GM12878 (cell line): ENCODE measurements around the gene AKT3. TPM values are rescaled to one million over a fixed set of nuclear protein-coding genes. Genes with fewer than 3 reads are reported as not detected.

Source experiments
- ATAC-seq: fragments of 200-7000 bp; cut with Tn5 transposase; 3 replicates; pipeline ENCODE4 v1.9.1; 2020; ENCODE audit warnings: mild to moderate bottlenecking, moderate library complexity
- BruUV-seq: library from RNA; stranded (reverse); fragments of 400-500 nt; replicated peaks from 2 replicates; lab custom pipeline; 2021; lab: Mats Ljungman, UMichigan
- CTCF ChIA-PET: fragments of 300-600 bp; sonication (Branson Sonifier 250); formaldehyde crosslinking; extraction: SDS; loops from one replicate; lab custom pipeline; 2021; ENCODE audit warnings: inconsistent platforms; lab: Yijun Ruan, JAX
- POLR2A ChIA-PET: fragments of 350-600 bp; formaldehyde crosslinking; extraction: SDS; loops from one replicate; lab custom pipeline; 2021; ENCODE audit warnings: inconsistent platforms; lab: Charles Lee
- RAD21 ChIA-PET: fragments of 300-600 bp; sonication (Branson Sonifier 250); formaldehyde crosslinking; loops from one replicate; lab custom pipeline; 2023; ENCODE audit warnings: antibody characterized with exemption; ENCODE audit not compliant: unreplicated experiment; lab: Charles Lee
- SMC1A ChIA-PET: fragments of 300-600 bp; sonication (Branson Sonifier 250); formaldehyde crosslinking; loops from one replicate; lab custom pipeline; 2023; ENCODE audit not compliant: unreplicated experiment, uncharacterized antibody; lab: Charles Lee
- DNase-seq: peaks from one replicate; pipeline ENCODE4 v3.0.0-alpha.2; 2011; ENCODE audit warnings: low read depth, low spot score
- FAIRE-seq: peaks from 3 replicates; lab custom pipeline; 2011; peaks lifted over from hg19 to GRCh38; lab: Jason Lieb, UNC
- H2AFZ ChIP-seq: 2 replicates; pipeline ENCODE4 v1.6.0; 2011; ENCODE audit warnings: low read depth, low read length, control low read depth; ENCODE audit not compliant: control insufficient read depth
- H3K27ac ChIP-seq: 2 replicates; pipeline ENCODE4 v1.5.1; 2011; ENCODE audit warnings: control low read depth; ENCODE audit not compliant: control insufficient read depth, insufficient read depth
- H3K27me3 ChIP-seq, 2 experiments: replicated peaks in 1 of 2; 2 replicates each; pipeline versions ENCODE4 v1.6.0 to v1.6.1; 2011; ENCODE audit warnings: low read length in 1 of 2; ENCODE audit not compliant: control insufficient read depth in 2 of 2, insufficient read depth in 2 of 2
- H3K36me3 ChIP-seq, 2 experiments: 2 replicates each; pipeline ENCODE4 v1.5.1; 2011; ENCODE audit warnings: low read length in 1 of 2; ENCODE audit not compliant: control insufficient read depth in 2 of 2, insufficient read depth in 2 of 2
- H3K4me1 ChIP-seq: 2 replicates; pipeline ENCODE4 v1.6.1; 2011; ENCODE audit warnings: mild to moderate bottlenecking, low read length, moderate library complexity, mixed read lengths; ENCODE audit not compliant: control insufficient read depth, insufficient read depth
- H3K4me2 ChIP-seq: 2 replicates; pipeline ENCODE4 v1.6.0; 2011; ENCODE audit warnings: control low read depth; ENCODE audit not compliant: control insufficient read depth, insufficient read depth
- H3K4me3 ChIP-seq: fragments of 200-600 bp; sonication (generic); 2 replicates; pipeline ENCODE4 v1.5.1; 2016
- H3K79me2 ChIP-seq: 2 replicates; pipeline ENCODE4 v1.6.0; 2011; ENCODE audit warnings: low read length; ENCODE audit not compliant: control insufficient read depth, insufficient read depth
- H3K9ac ChIP-seq: 2 replicates; pipeline ENCODE4 v1.8.0; 2011; ENCODE audit warnings: low read length, control low read depth, mixed read lengths; ENCODE audit not compliant: control insufficient read depth, insufficient read depth
- H3K9me3 ChIP-seq: replicated peaks from 3 replicates; pipeline ENCODE4 v1.5.1; 2011; ENCODE audit warnings: mild to moderate bottlenecking, low read length; ENCODE audit not compliant: control insufficient read depth, insufficient read depth
- H4K20me1 ChIP-seq: 2 replicates; pipeline ENCODE4 v1.6.0; 2011; ENCODE audit not compliant: control insufficient read depth, insufficient read depth
- CREM ChIP-seq: IDR thresholded peaks from 2 replicates; pipeline ENCODE4 v1.6.1; 2014; ENCODE audit warnings: antibody characterized with exemption, low read depth
- IKZF1 ChIP-seq: fragments of 450-650 bp; conservative IDR thresholded peaks from 2 replicates; pipeline ENCODE4 v1.6.1; 2017; ENCODE audit warnings: antibody characterized with exemption, mild to moderate bottlenecking
- MEF2A ChIP-seq: IDR thresholded peaks from 2 replicates; pipeline ENCODE4 v1.6.1; 2011; ENCODE audit warnings: low read depth, mild to moderate bottlenecking, low read length, moderate library complexity; ENCODE audit not compliant: insufficient read depth
- RELA ChIP-seq: fragments of 450-650 bp; IDR thresholded peaks from 2 replicates; pipeline ENCODE4 v1.8.0; 2014; ENCODE audit warnings: borderline replicate concordance; ENCODE audit not compliant: partially characterized antibody
- STAT3 ChIP-seq: IDR thresholded peaks from 2 replicates; pipeline ENCODE4 v1.6.1; 2011; ENCODE audit warnings: low read depth, low read length, improper control_type of control experiment
- TCF12 ChIP-seq: IDR thresholded peaks from 2 replicates; pipeline ENCODE4 v1.6.1; 2011; ENCODE audit warnings: low read depth, mild to moderate bottlenecking, low read length
- ZNF622 ChIP-seq: fragments of 450-650 bp; IDR thresholded peaks from 2 replicates; pipeline ENCODE4 v1.6.1; 2017; ENCODE audit warnings: mild to moderate bottlenecking, inconsistent platforms
- WGBS: methylation state at CpG from one replicate; pipeline ENCODE4 v1.1.6; 2016; ENCODE audit warnings: low lambda C conversion rate; ENCODE audit not compliant: insufficient replicate concordance, insufficient coverage; ENCODE audit errors: missing lambda C conversion rate; 5-methylcytosine and 5-hydroxymethylcytosine counted together
- in situ Hi-C: fragments of 300-500 bp; cut with MboI; formaldehyde crosslinking; loops from 9 replicates; pipeline ENCODE4 v1.14.3; 2018; ENCODE audit warnings: mixed read lengths
- intact Hi-C: fragments of 100-400 bp; cut with micrococcal nuclease; formaldehyde crosslinking; loops from one replicate; pipeline ENCODE4 v1.14.2; 2022; ENCODE audit not compliant: unreplicated experiment
- polyA plus RNA-seq, 11 experiments: library from polyadenylated mRNA; depleted of rRNA in 4 of 11; unstranded in 6 of 11; stranded (reverse) in 5 of 11; fragments of >200 nt; fragmentation: Nextera tagmentation in 4 of 11; fragmentation: Illumina TruSeq in 1 of 11; extraction: Ambion mirVana in 4 of 11; extraction: Trizol in 1 of 11; gene quantifications; 1 replicate in 1 of 11; 2 replicates in 10 of 11; pipeline versions ENCODE4 v1.2.1 to v1.2.3, GENCODE V29; 2011 to 2016; ENCODE audit warnings: inconsistent platforms in 2 of 11, missing spikeins in 2 of 11, low read depth in 1 of 11
- total RNA-seq, 4 experiments: library from RNA; depleted of rRNA in 3 of 4; stranded (reverse); fragments of >200 nt in 3 of 4; fragmentation: Illumina TruSeq in 1 of 4; extraction: Trizol in 1 of 4; gene quantifications; 2 replicates each; pipeline versions ENCODE4 v1.2.1 to v1.2.3, GENCODE V29; 2013 to 2021
- TF ChIP-seq, protein P1 (sequence below): IDR thresholded peaks from 2 replicates; pipeline ENCODE4 v1.6.1; 2012; ENCODE audit warnings: low read depth, low read length, improper control_type of control experiment
- TF ChIP-seq, protein P2 (sequence below): fragments of 450-650 bp; formaldehyde crosslinking; IDR thresholded peaks from 2 replicates; pipeline ENCODE4 v1.5.0; 2022; ENCODE audit warnings: mild to moderate bottlenecking, missing genetic modification characterization
- TF ChIP-seq, protein P3 (sequence below): IDR thresholded peaks from 2 replicates; pipeline ENCODE4 v1.6.1; 2012; ENCODE audit warnings: low read depth, low read length, improper control_type of control experiment
- TF ChIP-seq, protein P4 (sequence below): IDR thresholded peaks from 2 replicates; pipeline ENCODE4 v1.6.1; 2011; ENCODE audit warnings: borderline replicate concordance, low read depth, mild to moderate bottlenecking, moderate library complexity, low read length; ENCODE audit not compliant: insufficient read depth, poor library complexity, severe bottlenecking
- TF ChIP-seq, protein P5 (sequence below): fragments of 450-650 bp; formaldehyde crosslinking; IDR thresholded peaks from 2 replicates; pipeline ENCODE4 v1.4.0; 2020; ENCODE audit warnings: mild to moderate bottlenecking, moderate library complexity

The AKT3 gene
- total and polyA plus RNA-seq, 10 of the 15 experiments (the other 5 are each of a cell fraction or from before 2014, with no cell fraction given): 0.03 to 0.56 (median 0.19) TPM

DNA sequence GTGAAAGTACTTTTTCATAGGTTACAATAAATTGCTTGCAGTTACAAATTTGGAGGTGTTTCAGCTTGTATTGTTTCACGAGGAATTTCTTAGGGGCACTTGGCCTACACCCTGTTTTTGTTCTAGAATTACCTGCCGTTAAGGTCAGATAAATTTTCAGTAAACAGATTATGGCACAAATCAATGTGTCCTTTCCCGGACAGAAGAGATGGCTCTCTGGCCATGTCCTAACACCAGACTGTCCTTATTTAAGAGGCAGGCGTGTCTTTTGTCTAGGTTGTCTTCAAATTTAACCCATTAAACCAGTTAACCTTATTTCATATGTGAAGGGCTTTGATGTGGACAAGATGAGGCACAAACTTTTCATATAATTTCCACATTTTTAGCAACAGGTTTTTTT is 350.8 kb downstream of the AKT3 start:
- Histone ChIP-seq H3K4me2 (no peak overlapping the region), H3K36me3 (no peaks in the 10 kb centered on the region; a peak in 1 of 4 replicates), H2AFZ (no peak overlapping the region), H3K79me2 (no peaks in the 10 kb centered on the region), H4K20me1 (no peaks in the 10 kb centered on the region), H3K4me1 (no peaks in the 10 kb centered on the region), H3K4me3 (no peak overlapping the region), H3K27me3 (no peaks in the 10 kb centered on the region), H3K9ac (no peak overlapping the region), H3K27ac (no peak overlapping the region), H3K9me3 (no peaks in the 10 kb centered on the region)
- BruUV-seq: no TSS peak
- POLR2A ChIA-PET: no interaction called here
- WGBS: 95% methylated on average over 4 of the region's 4 CpGs
- intact Hi-C loops (no loop called here), in situ Hi-C loops (no loop called here)
- DNase-seq (no peak), FAIRE-seq (no peak), ATAC-seq (no peak)
- no peak for TF ChIP-seq CREM
- TF ChIP-seq, protein P1, sequence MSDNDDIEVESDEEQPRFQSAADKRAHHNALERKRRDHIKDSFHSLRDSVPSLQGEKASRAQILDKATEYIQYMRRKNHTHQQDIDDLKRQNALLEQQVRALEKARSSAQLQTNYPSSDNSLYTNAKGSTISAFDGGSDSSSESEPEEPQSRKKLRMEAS: no peak
- TF ChIP-seq IKZF1: no peak
- TF ChIP-seq, protein P2, sequence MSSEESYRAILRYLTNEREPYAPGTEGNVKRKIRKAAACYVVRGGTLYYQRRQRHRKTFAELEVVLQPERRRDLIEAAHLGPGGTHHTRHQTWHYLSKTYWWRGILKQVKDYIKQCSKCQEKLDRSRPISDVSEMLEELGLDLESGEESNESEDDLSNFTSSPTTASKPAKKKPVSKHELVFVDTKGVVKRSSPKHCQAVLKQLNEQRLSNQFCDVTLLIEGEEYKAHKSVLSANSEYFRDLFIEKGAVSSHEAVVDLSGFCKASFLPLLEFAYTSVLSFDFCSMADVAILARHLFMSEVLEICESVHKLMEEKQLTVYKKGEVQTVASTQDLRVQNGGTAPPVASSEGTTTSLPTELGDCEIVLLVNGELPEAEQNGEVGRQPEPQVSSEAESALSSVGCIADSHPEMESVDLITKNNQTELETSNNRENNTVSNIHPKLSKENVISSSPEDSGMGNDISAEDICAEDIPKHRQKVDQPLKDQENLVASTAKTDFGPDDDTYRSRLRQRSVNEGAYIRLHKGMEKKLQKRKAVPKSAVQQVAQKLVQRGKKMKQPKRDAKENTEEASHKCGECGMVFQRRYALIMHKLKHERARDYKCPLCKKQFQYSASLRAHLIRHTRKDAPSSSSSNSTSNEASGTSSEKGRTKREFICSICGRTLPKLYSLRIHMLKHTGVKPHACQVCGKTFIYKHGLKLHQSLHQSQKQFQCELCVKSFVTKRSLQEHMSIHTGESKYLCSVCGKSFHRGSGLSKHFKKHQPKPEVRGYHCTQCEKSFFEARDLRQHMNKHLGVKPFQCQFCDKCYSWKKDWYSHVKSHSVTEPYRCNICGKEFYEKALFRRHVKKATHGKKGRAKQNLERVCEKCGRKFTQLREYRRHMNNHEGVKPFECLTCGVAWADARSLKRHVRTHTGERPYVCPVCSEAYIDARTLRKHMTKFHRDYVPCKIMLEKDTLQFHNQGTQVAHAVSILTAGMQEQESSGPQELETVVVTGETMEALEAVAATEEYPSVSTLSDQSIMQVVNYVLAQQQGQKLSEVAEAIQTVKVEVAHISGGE (CRISPR knock-in tag): no peak
- TF ChIP-seq, protein P3, sequence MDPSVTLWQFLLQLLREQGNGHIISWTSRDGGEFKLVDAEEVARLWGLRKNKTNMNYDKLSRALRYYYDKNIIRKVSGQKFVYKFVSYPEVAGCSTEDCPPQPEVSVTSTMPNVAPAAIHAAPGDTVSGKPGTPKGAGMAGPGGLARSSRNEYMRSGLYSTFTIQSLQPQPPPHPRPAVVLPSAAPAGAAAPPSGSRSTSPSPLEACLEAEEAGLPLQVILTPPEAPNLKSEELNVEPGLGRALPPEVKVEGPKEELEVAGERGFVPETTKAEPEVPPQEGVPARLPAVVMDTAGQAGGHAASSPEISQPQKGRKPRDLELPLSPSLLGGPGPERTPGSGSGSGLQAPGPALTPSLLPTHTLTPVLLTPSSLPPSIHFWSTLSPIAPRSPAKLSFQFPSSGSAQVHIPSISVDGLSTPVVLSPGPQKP: no peak
- no peak for TF ChIP-seq ZNF622
- no peak for TF ChIP-seq STAT3
- TF ChIP-seq TCF12: no peak
- TF ChIP-seq, protein P4, sequence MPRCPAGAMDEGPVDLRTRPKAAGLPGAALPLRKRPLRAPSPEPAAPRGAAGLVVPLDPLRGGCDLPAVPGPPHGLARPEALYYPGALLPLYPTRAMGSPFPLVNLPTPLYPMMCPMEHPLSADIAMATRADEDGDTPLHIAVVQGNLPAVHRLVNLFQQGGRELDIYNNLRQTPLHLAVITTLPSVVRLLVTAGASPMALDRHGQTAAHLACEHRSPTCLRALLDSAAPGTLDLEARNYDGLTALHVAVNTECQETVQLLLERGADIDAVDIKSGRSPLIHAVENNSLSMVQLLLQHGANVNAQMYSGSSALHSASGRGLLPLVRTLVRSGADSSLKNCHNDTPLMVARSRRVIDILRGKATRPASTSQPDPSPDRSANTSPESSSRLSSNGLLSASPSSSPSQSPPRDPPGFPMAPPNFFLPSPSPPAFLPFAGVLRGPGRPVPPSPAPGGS: no peak
- TF ChIP-seq MEF2A: no peak
- TF ChIP-seq RELA: no peak
- TF ChIP-seq, protein P5, sequence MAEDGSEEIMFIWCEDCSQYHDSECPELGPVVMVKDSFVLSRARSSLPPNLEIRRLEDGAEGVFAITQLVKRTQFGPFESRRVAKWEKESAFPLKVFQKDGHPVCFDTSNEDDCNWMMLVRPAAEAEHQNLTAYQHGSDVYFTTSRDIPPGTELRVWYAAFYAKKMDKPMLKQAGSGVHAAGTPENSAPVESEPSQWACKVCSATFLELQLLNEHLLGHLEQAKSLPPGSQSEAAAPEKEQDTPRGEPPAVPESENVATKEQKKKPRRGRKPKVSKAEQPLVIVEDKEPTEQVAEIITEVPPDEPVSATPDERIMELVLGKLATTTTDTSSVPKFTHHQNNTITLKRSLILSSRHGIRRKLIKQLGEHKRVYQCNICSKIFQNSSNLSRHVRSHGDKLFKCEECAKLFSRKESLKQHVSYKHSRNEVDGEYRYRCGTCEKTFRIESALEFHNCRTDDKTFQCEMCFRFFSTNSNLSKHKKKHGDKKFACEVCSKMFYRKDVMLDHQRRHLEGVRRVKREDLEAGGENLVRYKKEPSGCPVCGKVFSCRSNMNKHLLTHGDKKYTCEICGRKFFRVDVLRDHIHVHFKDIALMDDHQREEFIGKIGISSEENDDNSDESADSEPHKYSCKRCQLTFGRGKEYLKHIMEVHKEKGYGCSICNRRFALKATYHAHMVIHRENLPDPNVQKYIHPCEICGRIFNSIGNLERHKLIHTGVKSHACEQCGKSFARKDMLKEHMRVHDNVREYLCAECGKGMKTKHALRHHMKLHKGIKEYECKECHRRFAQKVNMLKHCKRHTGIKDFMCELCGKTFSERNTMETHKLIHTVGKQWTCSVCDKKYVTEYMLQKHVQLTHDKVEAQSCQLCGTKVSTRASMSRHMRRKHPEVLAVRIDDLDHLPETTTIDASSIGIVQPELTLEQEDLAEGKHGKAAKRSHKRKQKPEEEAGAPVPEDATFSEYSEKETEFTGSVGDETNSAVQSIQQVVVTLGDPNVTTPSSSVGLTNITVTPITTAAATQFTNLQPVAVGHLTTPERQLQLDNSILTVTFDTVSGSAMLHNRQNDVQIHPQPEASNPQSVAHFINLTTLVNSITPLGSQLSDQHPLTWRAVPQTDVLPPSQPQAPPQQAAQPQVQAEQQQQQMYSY (CRISPR knock-in tag): no peak
- CTCF ChIA-PET: no interaction called here
- SMC1A ChIA-PET: interaction anchor here (0.5 kb wide), 1 partner anchor 643 kb away, joined by 3 read pairs; no protein-coding TSS in a partner anchor
- RAD21 ChIA-PET: no interaction called here
